ENCODE results near the gene RAB44. TPM values are rescaled to one million over a fixed set of nuclear protein-coding genes. Genes with fewer than 3 reads are reported as not detected.

The RAB44 gene
- total and polyA plus RNA-seq, 3 donors from 2014 or later, result 0.09 to 0.56 (median 0.24) TPM

- H3K27ac ChIP-seq, result no peak overlapping the region
- no peak overlapping the region for H3K4me3 ChIP-seq
- H3K27me3 ChIP-seq, result no peaks in the 10 kb centered on the region
- H3K9me3 ChIP-seq, result no peaks in the 10 kb centered on the region
- intact Hi-C loops (cut with DNase I; ENCODE audit: low total_unique reads), result no loop called here
- 92 to 98% methylated on average over 4 of the region's 4 CpGs for WGBS, 2 donors
- TF ChIP-seq POLR2A (IDR thresholded peaks at IDR 0.05) (no peak), CTCF (IDR thresholded peaks at IDR 0.05) (no peak)
- DNase-seq, result no peak
- peaks cover 10% of the 10 kb centered on the region for H3K4me1 ChIP-seq
- H3K36me3 ChIP-seq (ENCODE audit: low read depth, missing control alignments), result no peaks in the 10 kb centered on the region
Measured at GRCh38 chr6:36691011-36691410, 6.6 kb upstream of the RAB44 start.

GRCh38 chr6:36691612-36692011, 6.0 kb upstream of the RAB44 start:
- Histone ChIP-seq H3K27me3 (no peaks in the 10 kb centered on the region), H3K36me3 (ENCODE audit: low read depth, missing control alignments) (no peaks in the 10 kb centered on the region), H3K9me3 (no peaks in the 10 kb centered on the region), H3K4me3 (no peak overlapping the region), H3K4me1 (peaks cover 10% of the 10 kb centered on the region), H3K27ac (no peak overlapping the region)
- no peak for DNase-seq
- TF ChIP-seq CTCF (IDR thresholded peaks at IDR 0.05), result no peak
- TF ChIP-seq POLR2A (IDR thresholded peaks at IDR 0.05), result no peak
- intact Hi-C loops (cut with DNase I; ENCODE audit: low total_unique reads), result no loop called here
- WGBS, 2 donors, result 99 to 100% methylated on average over 2 of the region's 2 CpGs

GRCh38 chr6:36692220-36692619, 5.4 kb upstream of the RAB44 start:
- peaks cover 10% of the 10 kb centered on the region for H3K4me1 ChIP-seq
- H3K4me3 ChIP-seq, result no peak overlapping the region
- intact Hi-C loops (cut with DNase I; ENCODE audit: low total_unique reads), result no loop called here
- 83 to 87% methylated on average over 3 of the region's 3 CpGs for WGBS, 2 donors
- no peaks in the 10 kb centered on the region for H3K9me3 ChIP-seq
- no peaks in the 10 kb centered on the region for H3K36me3 ChIP-seq (ENCODE audit: low read depth, missing control alignments)
- no peak overlapping the region for H3K27ac ChIP-seq
- TF ChIP-seq POLR2A (IDR thresholded peaks at IDR 0.05), result no peak
- TF ChIP-seq CTCF (IDR thresholded peaks at IDR 0.05), result no peak
- DNase-seq, result no peak
- no peaks in the 10 kb centered on the region for H3K27me3 ChIP-seq

GRCh38 chr6:36692861-36693702, 4.5 kb upstream of the RAB44 start:
- peak; percentile 43 for DNase-seq

More at GRCh38 chr6:36692861-36693702, 4.5 kb upstream of the RAB44 start:
- intact Hi-C loops (cut with DNase I; ENCODE audit: low total_unique reads), result no loop called here
- Histone ChIP-seq H3K27ac (no peak overlapping the region), H3K9me3 (no peaks in the 10 kb centered on the region), H3K27me3 (no peaks in the 10 kb centered on the region), H3K36me3 (ENCODE audit: low read depth, missing control alignments) (no peaks in the 10 kb centered on the region), H3K4me3 (no peak overlapping the region), H3K4me1 (peaks cover 10% of the 10 kb centered on the region)
- TF ChIP-seq CTCF (IDR thresholded peaks at IDR 0.05) (no peak), POLR2A (IDR thresholded peaks at IDR 0.05) (no peak)
- 37 to 45% methylated on average over 27 of the region's 27 CpGs for WGBS, 2 donors

Data from testis (tissue), 3 donors.